Measurements from ENCODE around the gene NIPAL1.

DNA sequence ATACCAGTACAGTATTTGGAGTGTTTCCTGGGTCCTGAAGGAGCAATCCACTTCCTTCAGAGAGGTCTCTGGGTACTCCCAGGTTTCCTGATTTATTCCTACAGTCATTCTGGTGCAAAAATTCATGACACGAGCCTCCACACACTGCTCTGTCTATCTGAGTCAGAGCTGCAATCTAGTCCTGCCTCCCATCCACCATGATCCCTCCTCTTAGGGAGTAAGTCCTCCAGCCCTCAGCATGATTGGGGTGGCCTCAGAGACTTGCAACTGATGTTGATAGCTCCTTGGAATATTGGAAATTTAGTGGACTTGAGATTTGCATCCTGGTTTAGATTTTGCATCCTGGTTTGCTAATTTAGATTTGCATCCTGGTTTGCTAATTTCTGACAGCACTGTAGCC lies 20.6 kb upstream of the NIPAL1 start:
- TF ChIP-seq, protein P1, sequence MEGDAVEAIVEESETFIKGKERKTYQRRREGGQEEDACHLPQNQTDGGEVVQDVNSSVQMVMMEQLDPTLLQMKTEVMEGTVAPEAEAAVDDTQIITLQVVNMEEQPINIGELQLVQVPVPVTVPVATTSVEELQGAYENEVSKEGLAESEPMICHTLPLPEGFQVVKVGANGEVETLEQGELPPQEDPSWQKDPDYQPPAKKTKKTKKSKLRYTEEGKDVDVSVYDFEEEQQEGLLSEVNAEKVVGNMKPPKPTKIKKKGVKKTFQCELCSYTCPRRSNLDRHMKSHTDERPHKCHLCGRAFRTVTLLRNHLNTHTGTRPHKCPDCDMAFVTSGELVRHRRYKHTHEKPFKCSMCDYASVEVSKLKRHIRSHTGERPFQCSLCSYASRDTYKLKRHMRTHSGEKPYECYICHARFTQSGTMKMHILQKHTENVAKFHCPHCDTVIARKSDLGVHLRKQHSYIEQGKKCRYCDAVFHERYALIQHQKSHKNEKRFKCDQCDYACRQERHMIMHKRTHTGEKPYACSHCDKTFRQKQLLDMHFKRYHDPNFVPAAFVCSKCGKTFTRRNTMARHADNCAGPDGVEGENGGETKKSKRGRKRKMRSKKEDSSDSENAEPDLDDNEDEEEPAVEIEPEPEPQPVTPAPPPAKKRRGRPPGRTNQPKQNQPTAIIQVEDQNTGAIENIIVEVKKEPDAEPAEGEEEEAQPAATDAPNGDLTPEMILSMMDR (conservative IDR thresholded peaks at IDR 0.05; ENCODE audit: low read depth, low read length) = no peak
- TF ChIP-seq EZH2 (IDR thresholded peaks at IDR 0.05; ENCODE audit: low read length, unreplicated experiment) = no peak

Data from PC-3 (cell line).